Left hindlimb (tissue), 1 donor: ENCODE results near the gene TOGARAM1.
"Not testable (repeated sequence)": the region's sequence is repeated elsewhere in the genome, so short reads cannot be mapped to it uniquely, and the experiment has no call there.

ENCODE experiments used
- DNase-seq: peaks from one replicate; pipeline ENCODE4 v3.0.0-alpha.2; 2018

Gene TOGARAM1

DNA sequence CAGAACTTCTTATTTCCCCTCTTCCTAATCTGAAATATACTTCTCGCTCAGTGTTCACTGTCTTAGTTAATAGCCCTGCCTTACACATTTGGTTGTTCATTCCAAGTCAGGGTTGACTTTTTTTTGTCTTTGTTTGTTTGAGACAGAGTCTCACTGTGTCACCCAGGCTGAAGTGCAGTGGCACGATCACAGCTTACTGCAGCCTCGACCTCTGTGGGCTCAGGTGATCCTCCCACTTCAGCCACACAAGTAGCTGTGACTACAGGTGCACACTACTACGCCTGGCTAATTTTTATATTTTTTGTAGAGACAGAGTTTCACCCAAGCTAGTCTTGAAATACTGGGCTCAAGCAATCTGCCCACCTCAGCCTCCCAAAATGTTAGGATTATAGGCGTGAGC lies 79.7 kb downstream of the TOGARAM1 start:
- no peak for DNase-seq

DNA sequence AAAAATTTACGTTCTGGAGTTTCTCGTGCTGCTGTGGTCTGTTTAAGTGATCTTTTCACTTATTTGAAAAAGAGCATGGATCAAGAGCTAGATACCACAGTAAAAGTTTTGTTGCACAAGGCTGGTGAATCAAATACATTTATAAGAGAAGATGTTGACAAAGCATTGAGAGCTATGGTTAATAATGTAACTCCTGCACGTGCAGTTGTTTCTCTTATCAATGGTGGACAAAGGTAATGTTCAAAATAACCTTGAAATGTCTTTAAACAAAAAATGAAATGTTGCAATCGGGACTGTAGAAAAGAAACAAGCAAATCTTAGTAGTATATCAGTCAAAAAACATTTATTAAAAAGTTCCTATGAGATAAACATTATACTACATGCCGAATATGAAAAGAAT lies 82.6 kb downstream of the TOGARAM1 start:
- no peak for DNase-seq

DNA sequence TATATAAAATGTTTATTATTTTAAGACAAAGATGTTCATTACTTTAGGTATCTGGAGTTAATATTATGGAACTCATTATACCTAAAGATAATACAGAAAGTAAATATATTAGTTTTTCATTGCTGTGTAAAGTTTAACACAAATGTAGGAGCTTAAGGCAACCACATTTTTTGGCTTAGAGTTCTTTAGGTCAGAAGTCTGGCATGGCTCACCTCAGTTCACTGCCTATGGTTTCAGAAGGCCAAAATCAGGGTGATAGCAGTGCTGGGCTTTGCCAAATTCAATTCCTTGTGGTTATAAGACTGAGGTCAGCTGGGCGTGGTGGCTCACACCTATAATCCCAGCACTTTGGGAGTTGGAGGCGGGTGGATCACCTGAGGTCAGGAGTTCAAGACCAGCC lies 86.4 kb downstream of the TOGARAM1 start:
- DNase-seq, result no peak

GRCh38 chr14:45051180-45051579 lies 89.2 kb downstream of the TOGARAM1 start:
- DNase-seq, result no peak

GRCh38 chr14:45051896-45052295 lies 89.9 kb downstream of the TOGARAM1 start:
- no peak for DNase-seq

GRCh38 chr14:45057349-45057748 lies 95.4 kb downstream of the TOGARAM1 start:
- DNase-seq, result no peak

DNA sequence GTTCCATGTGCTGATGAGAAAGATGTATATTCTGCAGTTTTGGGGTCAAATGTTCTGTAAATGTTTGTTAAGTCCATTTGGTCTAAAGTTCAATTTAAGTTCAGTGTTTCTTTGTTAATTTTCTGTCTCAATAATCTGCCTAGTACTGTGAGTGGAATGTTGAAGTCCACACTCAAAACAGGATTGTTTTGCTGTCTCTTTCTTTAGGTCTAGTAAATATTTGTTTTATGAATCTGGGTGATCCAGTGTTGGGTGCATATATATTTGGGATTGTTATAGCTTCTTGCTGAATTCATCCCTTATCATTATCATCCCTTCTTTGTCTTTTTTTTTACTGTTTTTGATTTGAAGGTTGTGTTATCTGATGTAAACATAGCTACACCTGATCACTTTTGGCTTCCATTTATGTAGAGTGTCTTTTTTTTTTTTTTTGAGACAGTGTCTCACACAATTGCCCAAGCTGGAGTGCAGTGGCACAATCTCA lies 95.9 kb downstream of the TOGARAM1 start:
- DNase-seq, result no peak

DNA sequence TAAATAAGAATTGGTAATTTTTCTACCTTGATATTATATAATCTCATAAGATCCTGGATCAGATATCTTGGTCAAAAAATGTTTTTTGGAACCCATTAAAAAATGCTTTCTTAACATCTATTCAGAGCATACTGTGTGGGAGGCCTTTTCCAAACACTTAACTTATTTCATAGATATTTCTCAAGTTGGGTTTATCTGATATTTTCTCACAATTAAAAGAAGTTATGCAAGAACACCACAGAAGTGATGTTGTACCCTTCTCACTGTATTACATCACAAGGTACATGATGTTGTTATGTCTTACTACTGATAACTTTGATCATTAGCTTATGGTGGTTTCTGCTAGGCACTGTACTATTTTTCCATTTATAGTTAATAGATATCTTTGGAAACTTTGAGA lies 98.6 kb downstream of the TOGARAM1 start:
- DNase-seq, result no peak

DNA sequence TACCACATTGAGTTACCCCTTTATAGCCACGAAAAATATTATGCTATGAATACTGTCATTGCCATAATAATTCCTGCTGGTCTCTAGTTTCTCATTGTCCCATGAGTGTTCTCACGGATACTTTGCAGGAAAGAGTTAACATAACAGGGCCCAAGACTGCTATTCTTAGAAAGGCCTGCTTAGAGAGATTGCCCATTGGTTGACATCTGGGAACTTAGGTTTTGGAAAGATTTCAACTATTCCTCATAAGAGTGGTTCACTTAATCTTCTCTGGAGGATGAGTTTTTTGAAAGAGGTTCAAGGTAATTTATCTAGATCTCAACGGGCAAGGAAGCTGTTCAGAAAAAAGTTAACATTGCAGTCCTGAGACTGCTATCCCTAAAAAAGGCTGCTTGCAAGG lies 103.5 kb downstream of the TOGARAM1 start:
- DNase-seq, result no peak

GRCh38 chr14:45065956-45066355 lies 104.0 kb downstream of the TOGARAM1 start:
- no peak for DNase-seq

GRCh38 chr14:45066667-45067066 lies 104.7 kb downstream of the TOGARAM1 start:
- DNase-seq, result no peak

DNA sequence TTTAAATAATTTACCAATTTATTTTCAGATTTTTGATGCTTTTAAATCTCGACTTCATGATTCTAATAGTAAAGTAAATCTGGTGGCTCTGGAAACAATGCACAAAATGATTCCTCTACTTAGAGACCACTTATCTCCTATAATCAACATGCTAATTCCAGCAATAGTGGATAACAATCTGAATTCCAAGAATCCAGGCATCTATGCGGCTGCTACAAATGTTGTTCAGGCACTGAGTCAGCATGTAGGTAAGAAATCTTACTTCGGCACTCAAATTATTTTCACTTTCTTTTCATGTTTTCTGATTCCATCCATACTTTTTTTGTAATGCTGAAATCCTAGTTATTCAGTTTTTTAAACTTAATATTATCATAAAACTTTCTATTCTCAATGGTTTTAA lies 106.4 kb downstream of the TOGARAM1 start:
- DNase-seq, result no peak

DNA sequence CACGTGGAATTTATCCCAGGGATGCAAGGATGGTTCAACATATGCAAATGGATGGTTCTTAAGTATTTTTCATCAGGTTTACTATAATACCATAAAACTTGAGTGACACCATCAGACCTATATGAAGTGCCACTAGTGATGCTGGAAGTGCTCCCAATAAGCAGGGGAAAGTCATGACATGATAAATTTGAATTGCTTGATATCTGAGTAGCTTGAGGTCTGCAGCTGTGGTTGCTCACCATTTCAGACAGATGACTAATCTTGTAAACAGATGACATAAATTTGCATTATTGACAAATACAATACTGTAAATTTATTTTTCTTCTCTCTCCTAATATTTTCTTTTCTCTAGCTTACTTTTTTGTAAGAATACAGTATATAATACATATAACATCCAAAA lies 108.2 kb downstream of the TOGARAM1 start:
- DNase-seq, result no peak

DNA sequence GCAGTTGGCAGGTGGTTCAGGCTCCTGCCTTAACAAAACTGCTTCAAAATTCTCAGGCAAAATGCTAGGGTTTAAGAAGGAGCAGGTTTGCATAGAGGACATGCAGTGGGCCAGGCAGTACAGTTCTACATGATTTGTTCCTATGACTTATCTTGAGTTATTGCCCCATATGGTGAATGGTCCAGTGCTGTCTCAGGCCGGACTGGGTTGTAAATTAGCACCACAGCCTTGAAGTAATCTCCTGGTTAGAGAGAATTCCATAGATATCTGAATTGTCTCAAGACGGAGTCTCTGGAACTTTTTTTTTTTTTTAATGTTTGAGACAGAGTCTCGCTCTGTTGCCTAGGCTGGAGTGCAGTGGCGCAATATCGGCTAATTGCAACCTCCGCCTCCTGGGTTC lies 110.1 kb downstream of the TOGARAM1 start:
- no peak for DNase-seq

DNA sequence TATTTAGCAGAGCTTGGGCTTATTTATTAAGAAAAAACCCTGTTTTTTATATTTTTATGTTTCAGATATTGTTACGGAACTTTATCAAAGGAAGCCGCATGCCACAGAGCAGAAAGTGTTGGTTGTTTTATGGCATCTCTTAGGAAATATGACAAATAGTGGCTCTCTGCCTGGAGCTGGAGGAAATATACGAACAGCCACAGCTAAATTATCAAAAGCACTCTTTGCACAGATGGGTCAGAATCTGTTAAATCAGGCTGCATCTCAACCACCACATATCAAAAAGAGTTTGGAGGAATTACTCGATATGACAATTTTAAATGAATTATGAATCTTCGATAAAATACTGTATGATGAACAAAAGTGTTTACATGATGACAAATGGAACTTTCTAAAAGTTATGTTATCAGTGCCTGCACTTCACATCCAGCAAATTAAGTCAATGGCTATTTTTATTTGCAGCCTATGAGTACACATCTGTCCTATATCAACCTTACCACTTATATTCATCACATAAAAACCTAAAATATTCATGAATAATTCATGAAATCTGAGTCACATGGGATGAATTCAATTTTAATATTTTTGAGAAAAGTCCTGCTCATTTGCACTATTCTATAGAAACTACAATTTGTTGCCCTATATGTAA lies 111.4 kb downstream of the TOGARAM1 start:
- no peak for DNase-seq

DNA sequence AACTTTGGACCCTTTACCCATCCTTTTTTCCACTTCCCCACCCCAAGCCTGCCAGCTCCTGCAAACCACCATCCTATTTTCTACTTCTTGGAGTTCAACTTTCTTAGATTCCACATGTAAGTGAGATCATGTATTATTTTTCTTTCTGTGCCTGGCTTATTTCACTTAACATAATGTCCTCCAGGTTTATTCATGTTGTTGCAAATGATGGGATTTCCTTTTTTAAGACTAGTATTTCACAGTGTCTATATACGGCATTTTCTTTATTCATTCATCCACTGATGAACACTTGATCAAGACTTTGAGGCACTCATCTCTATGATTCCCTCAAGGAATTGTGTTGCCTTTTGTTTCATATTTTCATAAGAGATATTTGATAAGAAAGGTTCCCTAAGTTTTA lies 116.3 kb downstream of the TOGARAM1 start:
- no peak for DNase-seq

DNA sequence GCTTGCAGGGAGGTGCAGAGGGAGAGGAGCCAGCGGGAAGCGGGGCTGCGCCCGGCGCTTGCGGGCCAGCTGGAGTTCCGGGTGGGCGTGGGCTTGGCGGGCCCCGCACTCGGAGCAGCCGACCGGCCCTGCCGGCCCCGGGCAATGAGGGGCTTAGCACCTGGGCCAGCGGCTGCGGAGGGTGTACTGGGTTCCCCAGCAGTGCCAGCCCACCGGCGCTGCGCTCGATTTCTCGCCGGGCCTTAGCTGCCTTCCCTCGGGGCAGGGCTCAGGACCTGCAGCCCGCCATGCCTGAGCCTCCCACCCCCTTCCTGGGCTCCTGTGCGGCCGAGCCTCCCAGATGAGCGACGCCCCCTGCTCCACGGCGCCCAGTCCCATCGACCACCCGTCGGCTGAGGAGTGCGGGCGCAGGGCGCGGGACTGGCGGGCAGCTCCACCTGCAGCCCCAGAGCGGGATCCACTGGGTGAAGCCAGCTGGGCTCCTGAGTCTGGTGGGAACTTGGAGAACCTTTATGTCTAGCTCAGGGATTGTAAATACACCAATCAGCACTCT lies 118.5 kb downstream of the TOGARAM1 start:
- DNase-seq, result not testable (repeated sequence)

GRCh38 chr14:45081096-45081495 lies 119.1 kb downstream of the TOGARAM1 start:
- not testable (repeated sequence) for DNase-seq

DNA sequence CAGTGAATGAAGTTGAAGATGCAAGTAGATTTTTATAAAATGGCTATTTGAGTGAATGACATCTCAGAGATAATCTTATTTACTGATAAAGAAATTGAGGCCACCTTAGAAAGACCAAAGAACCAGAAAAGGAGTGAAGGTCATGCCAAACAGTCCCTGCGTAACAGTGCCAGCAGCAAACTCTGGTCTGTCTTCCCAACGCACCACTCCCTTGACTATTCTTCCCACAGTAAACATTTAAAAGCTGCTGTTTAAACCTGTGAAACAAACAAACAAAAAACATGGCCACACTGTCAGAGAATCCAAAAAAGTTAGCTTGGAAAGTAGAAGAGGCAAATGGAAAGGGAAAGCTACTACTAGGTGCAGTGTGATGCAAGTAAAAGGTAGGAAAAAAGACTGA lies 120.4 kb downstream of the TOGARAM1 start:
- DNase-seq, result no peak

DNA sequence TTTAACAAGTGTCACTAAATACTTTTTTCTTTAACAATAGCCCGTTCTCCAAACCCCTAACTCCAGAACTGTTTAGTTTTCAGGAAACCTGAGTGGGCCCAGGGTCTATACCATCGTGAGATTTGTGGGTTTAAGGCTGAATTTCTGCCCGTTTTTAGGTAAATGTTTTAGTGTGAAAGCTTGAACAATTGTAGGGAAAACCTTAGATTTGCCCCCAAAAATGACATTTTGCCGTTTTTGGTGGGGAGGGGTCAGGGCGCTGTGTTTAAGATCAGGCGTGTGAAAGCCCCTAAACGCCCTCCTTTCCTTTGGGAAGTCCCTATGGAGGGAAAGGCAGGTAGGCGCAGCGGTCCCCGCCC lies 121.6 kb downstream of the TOGARAM1 start:
- DNase-seq, result no peak

DNA sequence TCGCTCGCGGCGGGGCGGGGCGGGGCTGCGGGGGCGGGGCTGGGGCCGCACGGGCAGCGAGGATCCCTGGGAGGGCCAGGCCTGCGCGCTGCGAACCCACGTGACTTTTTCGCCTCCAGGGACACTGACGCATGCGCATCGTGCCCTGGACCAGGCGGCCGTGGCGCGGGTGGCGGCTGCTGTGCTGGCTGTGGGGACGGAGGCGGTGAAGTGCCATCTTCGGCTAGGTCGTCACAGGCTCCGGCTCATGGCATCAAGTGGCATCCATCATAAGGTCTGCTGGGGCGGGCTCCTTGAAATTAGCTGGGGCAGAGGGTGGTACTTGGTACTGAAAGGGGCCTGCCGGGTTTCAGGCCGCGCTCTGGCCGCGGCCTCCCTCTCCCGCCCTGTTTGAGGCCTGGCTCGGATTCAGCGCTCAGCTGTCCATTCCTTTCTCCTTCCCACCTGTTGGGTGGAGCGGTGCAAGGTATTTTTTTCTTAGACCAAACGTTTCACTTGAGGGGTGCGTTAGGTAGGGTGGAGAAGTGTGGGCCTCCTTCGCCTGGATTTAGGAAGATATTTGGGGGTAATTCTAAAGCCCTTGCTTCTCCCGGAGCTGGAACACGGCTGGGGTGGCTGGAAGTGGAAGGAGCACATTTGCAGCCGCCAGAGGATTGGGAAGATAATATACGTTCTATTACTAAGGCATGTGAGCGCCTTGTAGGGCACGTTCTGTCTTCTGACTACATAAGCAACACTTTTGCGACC lies 122.2 kb downstream of the TOGARAM1 start, which contains the start of gene PRPF39:
Gene PRPF39, plus strand, starts transcription at position 141 of the 747 bp plus-strand sequence. CDS start 11,124 bp downstream, outside the sequence.
- DNase-seq, result peak; percentile 96

DNA sequence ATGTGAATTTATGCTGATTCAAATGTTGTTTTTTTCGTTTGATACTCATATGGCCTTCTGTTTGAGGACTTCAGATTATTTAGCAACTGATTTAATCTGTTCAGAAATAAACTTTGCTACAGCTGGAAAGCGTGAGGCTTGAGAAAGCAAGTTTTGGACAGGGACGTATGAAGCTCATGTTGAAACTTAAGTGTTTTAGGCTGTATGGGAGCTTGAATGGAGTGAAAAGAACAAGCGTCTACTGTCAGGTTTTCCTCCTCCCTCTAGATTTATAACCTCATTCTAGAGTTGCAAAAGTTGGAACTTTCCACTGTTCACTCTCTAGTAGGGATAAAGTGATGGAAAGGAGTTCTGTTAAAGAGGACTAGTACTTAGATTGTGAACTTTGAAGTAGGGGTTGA lies 123.0 kb downstream of the TOGARAM1 start:
- no peak for DNase-seq

- DNase-seq, result no peak
These were observed 127.8 kb downstream of the TOGARAM1 start for GRCh38 chr14:45089813-45090212.

- DNase-seq, result no peak
These were observed 129.7 kb downstream of the TOGARAM1 start for GRCh38 chr14:45091710-45092109.
